GM18873 (cell line): Measurements from ENCODE around the gene PHACTR3.

Experiments
- ATAC-seq: cut with Tn5 transposase; IDR thresholded peaks from one replicate; pipeline ENCODE4 v1.9.1; 2021; ENCODE audit warnings: mild to moderate bottlenecking, moderate library complexity, moderate number of reproducible peaks; ENCODE audit not compliant: unreplicated experiment, low FRiP score

PHACTR3 gene

DNA sequence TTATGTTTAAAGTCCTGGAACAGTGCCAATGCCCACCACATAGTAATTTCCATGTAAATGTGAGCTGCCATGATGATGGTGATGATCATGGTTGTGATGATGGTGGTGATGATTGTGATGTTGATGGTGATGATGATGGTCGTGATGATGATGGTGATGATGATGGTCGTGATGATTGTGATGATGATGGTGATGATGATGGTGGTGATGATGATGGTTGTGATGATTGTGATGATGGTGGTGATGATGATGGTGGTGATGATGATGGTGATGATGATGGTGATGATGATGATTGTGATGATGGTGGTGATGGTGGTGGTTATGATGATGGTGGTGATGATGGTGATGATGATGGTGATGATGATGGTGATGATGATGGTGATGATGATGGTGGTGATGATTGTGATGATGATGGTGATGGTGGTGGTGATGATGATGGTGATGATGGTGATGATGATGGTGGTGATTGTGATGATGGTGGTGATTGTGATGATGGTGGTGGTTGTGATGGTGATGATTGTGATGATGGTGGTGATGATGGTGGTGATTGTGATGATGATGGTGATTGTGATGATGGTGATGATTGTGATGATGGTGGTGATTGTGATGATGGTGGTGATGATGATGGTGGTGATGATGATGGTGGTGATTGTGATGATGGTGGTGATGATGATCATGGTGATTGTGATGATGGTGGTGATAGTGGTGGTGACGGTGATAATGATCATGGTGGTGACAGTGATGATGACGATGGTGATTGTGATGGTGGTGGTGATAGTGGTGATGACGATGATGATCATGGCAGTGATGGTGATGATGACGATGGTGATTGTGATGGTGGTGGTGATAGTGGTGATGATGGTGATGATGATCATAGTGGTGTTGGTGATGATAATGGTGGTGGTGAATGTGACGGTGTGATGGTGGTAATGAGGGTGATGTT lies 82.3 kb downstream of the PHACTR3 start:
- no peak for ATAC-seq

DNA sequence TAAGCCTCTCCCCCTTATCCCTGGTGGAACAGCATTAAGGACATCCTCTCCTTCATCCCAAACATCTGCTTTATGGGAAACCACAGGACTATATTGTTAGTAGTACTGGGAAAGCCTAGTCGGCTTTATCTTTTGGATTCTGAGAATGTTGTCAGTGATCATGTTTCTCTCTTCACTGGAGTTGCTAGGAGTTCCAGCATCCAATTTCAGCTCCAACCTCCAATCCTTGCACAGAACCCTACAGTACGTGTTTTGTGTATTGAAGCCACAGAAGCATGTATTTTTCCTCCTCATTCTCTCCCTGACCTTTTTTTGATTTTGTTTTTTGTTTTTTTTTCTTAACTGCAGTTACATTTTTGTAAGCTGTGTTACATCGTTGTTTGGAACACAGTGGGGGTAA lies 84.0 kb downstream of the PHACTR3 start:
- ATAC-seq: no peak

- no peak for ATAC-seq
Observed at GRCh38 chr20:59688999-59689398, 84.7 kb downstream of the PHACTR3 start.

GRCh38 chr20:59690101-59690500 lies 85.8 kb downstream of the PHACTR3 start:
- no peak for ATAC-seq

DNA sequence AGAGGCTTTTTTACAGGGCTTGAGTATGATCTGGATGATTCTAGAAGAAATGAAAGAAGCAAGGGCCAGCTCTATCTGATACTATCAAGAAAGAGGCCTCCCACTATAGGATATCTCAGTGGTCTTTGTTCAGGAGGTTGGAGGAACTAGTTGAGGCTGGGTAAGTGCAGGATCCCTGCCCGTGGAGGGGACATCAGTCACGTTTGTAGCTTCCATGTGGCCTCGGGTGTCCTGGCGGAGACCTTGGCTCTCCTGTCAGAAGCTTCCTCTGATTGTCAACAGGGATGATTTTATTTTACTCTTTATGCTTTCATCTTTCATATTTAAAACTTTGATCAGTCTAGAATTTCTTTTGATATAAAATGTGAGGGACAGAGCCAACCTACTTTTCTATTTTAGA lies 86.6 kb downstream of the PHACTR3 start:
- no peak for ATAC-seq

GRCh38 chr20:59692139-59692538 lies 87.8 kb downstream of the PHACTR3 start:
- no peak for ATAC-seq

DNA sequence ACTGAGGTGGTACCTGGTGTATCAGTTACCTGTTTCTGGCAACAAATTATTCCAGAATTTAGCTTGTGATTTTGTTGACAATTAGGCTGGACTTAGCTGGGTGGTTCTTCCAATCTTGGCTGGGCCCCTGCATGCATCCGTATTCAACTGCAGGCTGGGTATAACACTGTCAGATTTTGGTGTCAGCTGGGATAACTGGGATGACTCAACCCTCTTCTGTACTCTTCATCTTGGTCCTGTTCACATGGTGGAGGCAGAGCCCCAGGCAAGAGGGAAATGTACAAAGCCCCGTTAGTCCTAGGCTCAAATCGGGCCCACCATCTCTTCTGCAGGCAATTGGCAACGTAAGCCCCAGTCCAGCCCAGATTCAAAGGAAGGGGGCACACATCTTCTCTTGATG lies 89.2 kb downstream of the PHACTR3 start:
- ATAC-seq: no peak

- ATAC-seq: no peak
Observed at GRCh38 chr20:59696476-59696875, 92.1 kb downstream of the PHACTR3 start.

DNA sequence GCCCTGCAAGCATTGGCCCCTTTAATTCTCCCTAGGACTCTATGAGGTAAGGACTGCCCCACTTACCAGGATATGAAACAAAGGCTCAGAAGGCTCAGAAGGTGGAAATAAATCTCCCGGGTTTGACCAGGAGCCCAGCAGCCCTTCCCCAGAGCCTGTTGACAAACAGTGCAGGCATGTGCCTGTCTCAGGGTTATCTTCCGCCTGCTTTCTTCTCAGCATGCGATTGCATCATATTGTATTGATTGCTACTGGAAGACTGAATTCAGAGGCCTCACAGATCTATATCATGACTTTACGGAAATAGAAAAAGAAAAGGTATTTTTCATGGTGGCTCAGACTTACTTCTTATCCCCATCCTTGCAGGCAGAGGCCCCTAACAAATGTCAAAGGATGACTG lies 92.7 kb downstream of the PHACTR3 start:
- no peak for ATAC-seq

- no peak for ATAC-seq
Observed at GRCh38 chr20:59698598-59698997, 94.3 kb downstream of the PHACTR3 start.

DNA sequence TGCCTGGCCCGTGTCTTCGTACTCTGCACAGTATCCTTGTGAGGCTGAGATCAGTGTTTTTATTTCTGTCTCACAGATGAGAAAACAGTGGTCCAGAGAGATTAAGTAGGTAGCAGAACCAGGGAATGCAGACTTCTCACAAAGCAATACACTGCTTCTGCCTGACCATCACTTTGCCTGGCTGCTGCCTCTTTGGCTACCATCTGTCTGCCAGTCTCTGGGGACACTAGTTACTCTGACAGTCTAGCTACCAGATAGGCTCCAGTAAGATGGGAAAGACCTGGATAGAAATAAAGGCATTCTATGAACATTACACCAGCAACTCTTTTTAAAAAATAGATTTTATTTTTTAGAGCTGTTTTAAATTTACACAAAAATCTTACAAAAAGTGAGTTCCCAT lies 96.9 kb downstream of the PHACTR3 start:
- no peak for ATAC-seq

DNA sequence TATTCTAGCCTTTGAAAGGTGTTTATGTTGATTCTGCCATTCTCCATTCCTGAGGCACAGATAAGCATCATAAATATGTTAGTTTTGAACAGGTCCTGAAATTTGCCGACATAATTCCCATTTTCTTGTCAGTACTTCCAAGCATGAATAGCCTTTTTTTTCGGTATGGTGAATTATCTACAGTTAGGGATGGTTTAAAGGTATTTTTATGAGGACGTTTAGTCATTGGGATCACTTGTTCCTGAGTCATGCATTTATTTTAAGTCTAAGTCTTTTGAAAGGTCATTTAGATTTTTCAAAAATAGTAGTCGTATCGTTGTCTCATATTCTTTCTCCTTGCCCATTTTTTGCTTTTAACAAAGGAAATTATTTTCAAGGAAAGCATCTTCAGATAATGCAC lies 98.7 kb downstream of the PHACTR3 start:
- ATAC-seq: no peak

DNA sequence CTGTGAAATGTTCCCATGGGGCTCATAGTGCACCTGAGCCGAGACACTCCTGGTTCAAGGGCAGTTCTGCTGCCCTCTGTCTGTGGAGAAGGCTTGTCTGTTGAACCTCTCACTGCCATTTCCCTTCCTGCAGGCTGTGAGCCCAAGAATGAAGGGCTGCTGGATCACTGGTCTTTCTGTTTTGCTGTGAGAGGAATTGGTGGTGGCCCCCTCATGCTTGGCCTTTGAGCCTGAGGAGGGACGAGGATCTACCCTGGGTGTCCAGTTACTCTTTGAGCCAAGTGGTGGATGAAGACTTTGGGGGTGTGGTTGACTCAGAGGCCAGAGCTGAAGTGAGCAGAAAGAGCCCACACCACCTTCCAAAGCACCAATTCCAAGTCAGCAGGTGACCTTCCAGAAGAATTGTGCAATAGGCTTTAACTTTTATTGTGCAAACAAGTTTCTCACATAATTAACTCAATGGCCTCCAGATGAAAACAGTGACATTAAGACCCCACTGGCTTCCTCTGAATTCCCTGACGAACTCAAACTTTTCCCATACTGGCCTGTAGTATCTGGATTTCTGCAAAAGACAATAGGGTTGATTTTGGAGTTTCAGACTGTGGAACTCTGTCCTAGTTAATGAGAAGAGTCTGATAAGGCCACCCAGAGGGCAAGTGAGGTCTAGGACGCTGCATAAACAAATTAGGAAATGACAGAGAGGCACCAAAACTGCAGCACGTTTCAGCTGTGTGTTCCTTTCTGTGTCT lies 101.5 kb downstream of the PHACTR3 start:
- no peak for ATAC-seq

GRCh38 chr20:59706400-59706693 lies 102.0 kb downstream of the PHACTR3 start:
- ATAC-seq: no peak

- no peak for ATAC-seq
Observed at GRCh38 chr20:59708326-59708725, 104.0 kb downstream of the PHACTR3 start.

- no peak for ATAC-seq
Observed at GRCh38 chr20:59709636-59710035, 105.3 kb downstream of the PHACTR3 start.

DNA sequence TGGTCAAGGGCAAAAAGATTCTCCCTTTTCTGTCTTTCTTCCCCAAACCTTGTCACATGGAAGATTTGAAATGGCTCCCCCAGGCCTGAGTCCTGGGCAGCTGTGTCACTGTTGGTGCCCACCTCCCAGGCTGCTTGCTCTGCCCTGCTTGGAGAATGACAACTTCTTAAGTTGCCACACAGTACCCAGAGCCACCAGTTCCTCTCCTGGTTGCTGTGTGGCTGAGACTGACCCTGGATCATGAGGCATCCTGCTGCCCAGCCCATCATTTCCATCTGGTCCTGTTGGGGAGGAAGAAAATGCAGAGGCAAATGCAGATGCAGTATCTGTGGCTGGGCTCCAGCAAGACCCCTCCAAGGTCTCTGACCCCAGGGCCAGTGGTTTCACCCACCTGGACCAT lies 113.7 kb downstream of the PHACTR3 start:
- ATAC-seq: no peak

DNA sequence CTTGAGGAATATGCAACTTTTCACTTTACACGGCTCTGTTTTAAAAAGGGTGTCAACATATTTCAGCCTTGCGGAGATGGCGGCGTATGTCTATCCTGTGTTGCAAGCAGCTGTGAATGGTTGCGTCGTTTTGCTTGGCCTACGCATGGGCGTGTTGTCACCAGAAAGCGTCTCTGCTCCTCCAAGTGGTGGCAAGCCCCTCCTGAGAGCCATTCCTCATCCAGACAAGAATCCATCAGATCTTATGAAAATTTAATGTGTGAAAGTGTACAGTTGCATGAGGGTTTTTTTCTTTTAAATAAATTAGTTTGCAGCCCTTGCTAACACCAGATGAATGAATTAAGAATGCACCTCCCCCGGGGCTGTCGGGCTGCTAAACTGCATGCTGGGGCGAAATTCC lies 114.4 kb downstream of the PHACTR3 start:
- ATAC-seq: no peak

DNA sequence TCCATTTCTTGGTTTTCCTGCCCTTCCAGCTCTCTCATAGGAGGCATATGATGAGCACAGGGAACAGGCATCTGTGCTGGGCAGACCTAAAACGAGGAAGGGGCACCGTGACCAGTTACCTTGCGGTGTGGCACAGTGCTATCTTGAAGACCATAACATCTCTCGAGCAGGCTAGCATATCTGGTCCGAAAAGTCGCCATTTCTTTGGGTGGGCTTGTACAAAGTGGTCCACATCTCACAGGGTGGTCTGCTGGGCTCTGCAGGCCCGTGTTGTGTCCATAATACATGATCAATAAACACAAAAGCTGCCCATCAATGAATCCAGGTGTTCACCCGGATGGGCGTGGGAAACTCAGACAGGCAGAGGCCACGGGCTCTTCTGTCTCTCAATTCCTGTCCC lies 115.7 kb downstream of the PHACTR3 start:
- no peak for ATAC-seq

DNA sequence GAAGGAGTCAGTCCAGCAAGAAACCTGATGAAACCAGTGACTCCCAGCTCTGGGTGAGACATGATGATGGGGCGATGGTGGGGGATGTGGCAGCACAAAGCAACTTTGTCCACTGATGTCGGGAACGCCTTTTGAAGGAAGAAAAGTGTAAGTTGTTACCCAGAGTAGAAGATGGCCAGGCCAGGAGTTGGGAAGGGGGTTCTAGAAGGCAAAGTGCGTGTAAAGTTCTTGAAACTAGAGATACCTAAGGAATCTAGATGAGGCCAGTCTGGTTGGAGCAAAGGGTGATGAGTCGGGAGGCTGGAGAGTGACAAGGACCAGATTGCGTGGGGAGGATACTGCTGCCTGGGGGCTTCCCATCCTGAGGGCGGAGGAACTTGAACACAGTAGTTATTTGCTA lies 117.0 kb downstream of the PHACTR3 start:
- ATAC-seq: no peak

DNA sequence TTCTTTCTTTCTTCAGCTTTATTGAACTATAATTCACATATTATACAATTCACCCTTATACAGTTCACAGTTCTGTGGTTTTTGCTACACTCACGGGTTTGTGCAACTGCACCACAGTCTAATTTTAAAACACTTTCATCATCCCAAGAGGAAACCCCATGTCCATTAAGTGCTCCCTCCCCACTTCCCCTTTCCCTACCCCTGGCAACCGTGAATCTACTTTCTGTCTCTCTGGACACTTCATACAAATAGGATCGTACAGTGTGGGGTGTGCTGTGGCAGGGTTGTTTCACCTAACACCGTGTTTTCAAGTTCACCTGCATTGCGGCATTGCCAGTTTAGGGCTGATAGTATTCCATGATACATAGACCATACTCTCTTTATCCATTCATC lies 118.8 kb downstream of the PHACTR3 start:
- ATAC-seq: no peak
